Measurements from ENCODE around the gene IFNA21. TPM values are rescaled to one million over a fixed set of nuclear protein-coding genes. Genes with fewer than 3 reads are reported as not detected.

Gene IFNA21
- total and polyA plus RNA-seq, 2 donors (not counting 1 experiment from before 2014, with no cell fraction given), result not detected

DNA sequence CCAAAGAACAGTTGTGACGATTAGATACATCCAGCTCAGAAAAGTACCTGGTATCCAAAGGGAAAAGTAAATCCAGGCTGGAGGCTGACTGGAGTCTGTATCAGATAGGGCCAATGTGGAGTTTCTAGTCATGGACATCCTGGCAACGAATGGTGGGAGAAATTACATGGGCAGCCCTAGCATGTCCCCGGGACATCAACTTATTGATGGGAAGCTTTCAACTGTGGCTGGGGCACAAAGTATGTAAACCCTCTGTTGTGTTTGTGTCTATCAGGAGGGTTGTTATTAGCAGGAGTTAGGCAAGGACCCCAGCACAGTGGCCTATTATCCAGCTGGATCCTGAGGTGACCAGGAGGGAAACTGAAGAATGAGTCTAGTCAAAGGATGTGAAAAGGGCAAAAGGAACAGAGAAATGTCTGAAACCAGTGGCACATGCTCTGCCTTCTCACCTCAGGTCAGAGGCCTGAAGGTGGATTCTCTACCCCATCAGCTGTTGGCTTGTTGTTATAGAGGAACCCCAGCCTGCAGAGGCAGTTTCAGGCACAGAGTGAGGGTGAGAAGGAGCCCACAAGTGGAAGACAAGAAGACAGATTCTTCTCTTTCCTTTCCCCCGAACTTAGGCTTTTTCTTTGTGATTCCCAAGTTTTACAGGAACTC, 44.7 kb downstream of the IFNA21 start:
- ChIA-PET CTCF (interaction anchor here (2.3 kb wide), 1 partner anchor 11 kb away, joined by 10 read pairs; no protein-coding TSS in a partner anchor), POLR2A (no interaction called here)
- no peaks in the 10 kb centered on the region for H3K9me3 ChIP-seq (ENCODE audit: control extremely low read depth in 1 of 3, control insufficient read depth in 2 of 3, insufficient read depth in 1 of 3, low read length in 2 of 3)
- H3K36me3 ChIP-seq (replicated peaks in 1 of 2; ENCODE audit: control extremely low read depth in 1 of 2, control insufficient read depth in 1 of 2, extremely low read depth in 1 of 2, insufficient read depth in 2 of 2, low read length in 1 of 2), result no peaks in the 10 kb centered on the region
- Mint-ChIP-seq H3K27me3 (peaks cover 21% of the 10 kb centered on the region), H3K4me3 (no peak overlapping the region), H3K9me3 (ENCODE audit: insufficient read depth) (no peaks in the 10 kb centered on the region), H3K4me1 (no peaks in the 10 kb centered on the region), H3K27ac (no peak overlapping the region)
- intact Hi-C loops (cut with micrococcal nuclease), result no loop called here
- H3K79me2 ChIP-seq (ENCODE audit: control insufficient read depth, insufficient read depth, low read length), result no peaks in the 10 kb centered on the region
- 73% methylated on average over 2 of the region's 4 CpGs for WGBS (ENCODE audit: insufficient coverage)
- H3K4me2 ChIP-seq (replicated peaks; ENCODE audit: low read depth, low read length, poor library complexity, severe bottlenecking), result no peak overlapping the region
- no peak overlapping the region for H3K9ac ChIP-seq (ENCODE audit: low read length)
- H4K20me1 ChIP-seq (ENCODE audit: control insufficient read depth, insufficient read depth, low read length, poor library complexity, severe bottlenecking), result no peaks in the 10 kb centered on the region
- no peaks in the 10 kb centered on the region for H3K4me1 ChIP-seq (ENCODE audit: control insufficient read depth in 2 of 2, insufficient read depth in 2 of 2, low read length in 2 of 2)
- no peak overlapping the region for H3K27ac ChIP-seq (ENCODE audit: low read length in 2 of 2)
- ATAC-seq (ENCODE audit: low read depth) (no peak), DNase-seq (no peak)
- H2AFZ ChIP-seq (ENCODE audit: insufficient read depth, low read depth, low read length, poor library complexity, severe bottlenecking), result no peak overlapping the region
- H3K4me3 ChIP-seq (ENCODE audit: control extremely low read depth in 1 of 5, extremely low read depth in 1 of 5, insufficient read depth in 1 of 5, low read depth in 2 of 5, low read length in 4 of 5), result no peak overlapping the region
- H3K27me3 ChIP-seq (replicated peaks in 1 of 4; ENCODE audit: control extremely low read depth in 1 of 4, control insufficient read depth in 3 of 4, insufficient read depth in 4 of 4, low read length in 3 of 4), result peaks cover 0 to 4% (median 0%) of the 10 kb centered on the region in 4 experiments
- TF ChIP-seq, protein P1, sequence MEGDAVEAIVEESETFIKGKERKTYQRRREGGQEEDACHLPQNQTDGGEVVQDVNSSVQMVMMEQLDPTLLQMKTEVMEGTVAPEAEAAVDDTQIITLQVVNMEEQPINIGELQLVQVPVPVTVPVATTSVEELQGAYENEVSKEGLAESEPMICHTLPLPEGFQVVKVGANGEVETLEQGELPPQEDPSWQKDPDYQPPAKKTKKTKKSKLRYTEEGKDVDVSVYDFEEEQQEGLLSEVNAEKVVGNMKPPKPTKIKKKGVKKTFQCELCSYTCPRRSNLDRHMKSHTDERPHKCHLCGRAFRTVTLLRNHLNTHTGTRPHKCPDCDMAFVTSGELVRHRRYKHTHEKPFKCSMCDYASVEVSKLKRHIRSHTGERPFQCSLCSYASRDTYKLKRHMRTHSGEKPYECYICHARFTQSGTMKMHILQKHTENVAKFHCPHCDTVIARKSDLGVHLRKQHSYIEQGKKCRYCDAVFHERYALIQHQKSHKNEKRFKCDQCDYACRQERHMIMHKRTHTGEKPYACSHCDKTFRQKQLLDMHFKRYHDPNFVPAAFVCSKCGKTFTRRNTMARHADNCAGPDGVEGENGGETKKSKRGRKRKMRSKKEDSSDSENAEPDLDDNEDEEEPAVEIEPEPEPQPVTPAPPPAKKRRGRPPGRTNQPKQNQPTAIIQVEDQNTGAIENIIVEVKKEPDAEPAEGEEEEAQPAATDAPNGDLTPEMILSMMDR (IDR thresholded peaks at IDR 0.05), result no peak
- no peak for TF ChIP-seq EZH2 (IDR thresholded peaks at IDR 0.05; ENCODE audit: borderline replicate concordance, insufficient read depth, low read depth, low read length, poor library complexity, severe bottlenecking)

GRCh38 chr9:21121079-21121478, 45.4 kb downstream of the IFNA21 start:
- peaks cover 20% of the 10 kb centered on the region for H3K27me3 Mint-ChIP-seq
- H3K4me3 Mint-ChIP-seq, result no peak overlapping the region
- Histone ChIP-seq H3K27ac (ENCODE audit: low read length in 2 of 2) (no peak overlapping the region), H3K79me2 (ENCODE audit: control insufficient read depth, insufficient read depth, low read length) (no peaks in the 10 kb centered on the region), H3K9ac (ENCODE audit: low read length) (no peak overlapping the region), H2AFZ (ENCODE audit: insufficient read depth, low read depth, low read length, poor library complexity, severe bottlenecking) (no peak overlapping the region), H3K4me1 (ENCODE audit: control insufficient read depth in 2 of 2, insufficient read depth in 2 of 2, low read length in 2 of 2) (no peaks in the 10 kb centered on the region), H3K4me2 (replicated peaks; ENCODE audit: low read depth, low read length, poor library complexity, severe bottlenecking) (no peak overlapping the region), H3K27me3 (replicated peaks in 1 of 4; ENCODE audit: control extremely low read depth in 1 of 4, control insufficient read depth in 3 of 4, insufficient read depth in 4 of 4, low read length in 3 of 4) (peaks cover 0 to 3% (median 0%) of the 10 kb centered on the region in 4 experiments), H3K36me3 (replicated peaks in 1 of 2; ENCODE audit: control extremely low read depth in 1 of 2, control insufficient read depth in 1 of 2, extremely low read depth in 1 of 2, insufficient read depth in 2 of 2, low read length in 1 of 2) (no peaks in the 10 kb centered on the region), H4K20me1 (ENCODE audit: control insufficient read depth, insufficient read depth, low read length, poor library complexity, severe bottlenecking) (no peaks in the 10 kb centered on the region), H3K4me3 (ENCODE audit: control extremely low read depth in 1 of 5, extremely low read depth in 1 of 5, insufficient read depth in 1 of 5, low read depth in 2 of 5, low read length in 4 of 5) (no peak overlapping the region), H3K9me3 (ENCODE audit: control extremely low read depth in 1 of 3, control insufficient read depth in 2 of 3, insufficient read depth in 1 of 3, low read length in 2 of 3) (no peaks in the 10 kb centered on the region)
- ChIA-PET POLR2A (no interaction called here), CTCF (interaction anchor here (2.3 kb wide), 1 partner anchor 10 kb away, joined by 10 read pairs; no protein-coding TSS in a partner anchor)
- H3K27ac Mint-ChIP-seq, result no peak overlapping the region
- intact Hi-C loops (cut with micrococcal nuclease), result no loop called here
- DNase-seq (no peak), ATAC-seq (ENCODE audit: low read depth) (no peak)
- WGBS (ENCODE audit: insufficient coverage), result 83% methylated on average over 1 of the region's 2 CpGs
- no peaks in the 10 kb centered on the region for H3K9me3 Mint-ChIP-seq (ENCODE audit: insufficient read depth)
- H3K4me1 Mint-ChIP-seq, result no peaks in the 10 kb centered on the region
- TF ChIP-seq, protein P1 (IDR thresholded peaks at IDR 0.05), result no peak
- TF ChIP-seq EZH2 (IDR thresholded peaks at IDR 0.05; ENCODE audit: borderline replicate concordance, insufficient read depth, low read depth, low read length, poor library complexity, severe bottlenecking), result no peak
